GM23248 (cell line): ENCODE results near the gene ARPC5L. TPM values are rescaled to one million over a fixed set of nuclear protein-coding genes. Genes with fewer than 3 reads are reported as not detected.
A peak's percentile ranks its signal among the peaks of the same experiment; 100 is the strongest.

ENCODE experiments used
- DNase-seq: peaks from one replicate; pipeline ENCODE4 v3.0.0-alpha.2; 2015
- H2AFZ ChIP-seq: fragments of 200-600 bp; sonication (generic); 2 replicates; pipeline ENCODE4 v1.6.1; 2016; ENCODE audit warnings: antibody characterized with exemption
- H3F3A ChIP-seq: fragments of 200-600 bp; sonication (generic); 2 replicates; pipeline ENCODE4 v1.6.1; 2016; ENCODE audit warnings: mild to moderate bottlenecking, antibody characterized with exemption, mixed run types; ENCODE audit not compliant: insufficient read depth
- H3K27ac ChIP-seq: fragments of 200-600 bp; sonication (generic); 2 replicates; pipeline ENCODE4 v1.5.1; 2016; ENCODE audit warnings: mild to moderate bottlenecking
- H3K27me3 ChIP-seq: fragments of 200-600 bp; sonication (generic); replicated peaks from 2 replicates; pipeline ENCODE4 v1.6.1; 2016; ENCODE audit warnings: mild to moderate bottlenecking; ENCODE audit not compliant: insufficient read depth
- H3K36me3 ChIP-seq: fragments of 200-600 bp; sonication (generic); 2 replicates; pipeline ENCODE4 v1.6.1; 2016; ENCODE audit warnings: low read depth, mild to moderate bottlenecking
- H3K4me1 ChIP-seq: fragments of 200-600 bp; sonication (generic); 2 replicates; pipeline ENCODE4 v1.6.1; 2016; ENCODE audit warnings: mild to moderate bottlenecking; ENCODE audit not compliant: insufficient read depth
- H3K4me2 ChIP-seq: fragments of 200-600 bp; sonication (generic); one replicate; pipeline ENCODE4 v1.6.1; 2016; ENCODE audit warnings: mild to moderate bottlenecking; ENCODE audit not compliant: unreplicated experiment
- H3K4me3 ChIP-seq: fragments of 200-600 bp; sonication (generic); 2 replicates; pipeline ENCODE4 v1.5.1; 2016; ENCODE audit warnings: mild to moderate bottlenecking
- H3K79me2 ChIP-seq: fragments of 200-600 bp; sonication (generic); 2 replicates; pipeline ENCODE4 v1.6.1; 2016; ENCODE audit warnings: mild to moderate bottlenecking; ENCODE audit not compliant: insufficient read depth
- H3K9ac ChIP-seq: fragments of 200-600 bp; sonication (generic); 2 replicates; pipeline ENCODE4 v1.6.1; 2016; ENCODE audit warnings: mild to moderate bottlenecking
- H3K9me2 ChIP-seq: fragments of 200-600 bp; sonication (generic); 2 replicates; pipeline ENCODE4 v1.6.1; 2016; ENCODE audit warnings: mixed run types, mild to moderate bottlenecking, moderate library complexity; ENCODE audit not compliant: insufficient read depth
- H3K9me3 ChIP-seq: fragments of 200-600 bp; sonication (generic); one replicate; pipeline ENCODE4 v1.6.1; 2017; ENCODE audit warnings: low read depth
- H4K20me1 ChIP-seq: fragments of 200-600 bp; sonication (generic); 2 replicates; pipeline ENCODE4 v1.6.0; 2016; ENCODE audit not compliant: insufficient read depth
- EZH2 ChIP-seq: fragments of 200-600 bp; sonication (generic); IDR thresholded peaks from 2 replicates; pipeline ENCODE4 v1.6.1; 2018; ENCODE audit warnings: antibody characterized with exemption, mild to moderate bottlenecking; ENCODE audit not compliant: insufficient read depth, poor library complexity, severe bottlenecking
- EZH2phosphoT487 ChIP-seq: fragments of 200-600 bp; sonication (generic); IDR thresholded peaks from 2 replicates; pipeline ENCODE4 v1.6.1; 2018; ENCODE audit warnings: antibody characterized with exemption, moderate library complexity, mild to moderate bottlenecking, low read depth; ENCODE audit not compliant: insufficient read depth
- WGBS, 2 experiments: methylation state at CpG; one replicate each; pipeline ENCODE4 v1.1.6; 2015 to 2017; ENCODE audit warnings: low lambda C conversion rate in 2 of 2, low coverage in 1 of 2; ENCODE audit errors: missing lambda C conversion rate in 2 of 2; 5-methylcytosine and 5-hydroxymethylcytosine counted together
- in situ Hi-C: fragments of 300-500 bp; cut with MboI; formaldehyde crosslinking; loops from 2 replicates; pipeline ENCODE4 v1.15.0; 2020
- polyA plus RNA-seq: library from polyadenylated mRNA; unstranded; fragments of >200 nt; fragmentation: Nextera tagmentation; extraction: Ambion mirVana; gene quantifications from 2 replicates; pipeline ENCODE4 v1.2.1, GENCODE V29; 2016
- total RNA-seq: library from RNA; depleted of rRNA; stranded (reverse); fragments of >200 nt; shearing (Covaris generic); gene quantifications from 2 replicates; pipeline ENCODE4 v1.2.3, GENCODE V29; 2014

ARPC5L gene
- total and polyA plus RNA-seq, 2 experiments from 2014 or later, result 31.5 to 77.6 TPM

DNA sequence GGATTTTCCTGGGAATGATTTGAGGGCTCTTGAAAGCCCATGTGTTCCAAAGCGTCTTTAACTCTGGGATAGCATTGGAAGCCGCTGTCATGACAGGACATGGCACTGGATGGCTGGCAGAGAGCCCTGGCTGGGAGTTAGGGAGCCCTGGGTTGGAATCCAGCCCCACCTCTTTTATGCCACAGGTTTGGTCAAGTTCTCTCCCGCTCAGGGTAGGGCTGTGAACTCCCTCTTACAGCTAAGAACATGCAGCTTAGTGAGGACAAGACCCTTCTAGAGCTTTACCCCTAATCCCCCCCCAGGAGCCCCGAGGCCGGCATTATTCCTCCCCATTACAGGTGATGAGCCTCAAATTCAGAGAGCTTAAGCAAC is 47.8 kb upstream of the ARPC5L start:
- no peak overlapping the region for H3K27ac ChIP-seq
- H3K9ac ChIP-seq, result no peak overlapping the region
- no peak overlapping the region for H3K4me2 ChIP-seq
- no peak overlapping the region for H2AFZ ChIP-seq
- WGBS, 2 experiments, result 81 to 85% methylated on average over 5 of the region's 5 CpGs
- H3K4me1 ChIP-seq, result peaks cover 30% of the 10 kb centered on the region
- no peaks in the 10 kb centered on the region for H4K20me1 ChIP-seq
- no peaks in the 10 kb centered on the region for H3K79me2 ChIP-seq
- no peaks in the 10 kb centered on the region for H3K27me3 ChIP-seq
- no peaks in the 10 kb centered on the region for H3K36me3 ChIP-seq
- in situ Hi-C loops, result no loop called here
- peaks cover 22% of the 10 kb centered on the region for H3F3A ChIP-seq
- TF ChIP-seq EZH2phosphoT487 (no peak), EZH2 (no peak)
- no peak for DNase-seq
- no peaks in the 10 kb centered on the region for H3K9me3 ChIP-seq
- H3K4me3 ChIP-seq, result no peak overlapping the region
- H3K9me2 ChIP-seq, result no peaks in the 10 kb centered on the region

DNA sequence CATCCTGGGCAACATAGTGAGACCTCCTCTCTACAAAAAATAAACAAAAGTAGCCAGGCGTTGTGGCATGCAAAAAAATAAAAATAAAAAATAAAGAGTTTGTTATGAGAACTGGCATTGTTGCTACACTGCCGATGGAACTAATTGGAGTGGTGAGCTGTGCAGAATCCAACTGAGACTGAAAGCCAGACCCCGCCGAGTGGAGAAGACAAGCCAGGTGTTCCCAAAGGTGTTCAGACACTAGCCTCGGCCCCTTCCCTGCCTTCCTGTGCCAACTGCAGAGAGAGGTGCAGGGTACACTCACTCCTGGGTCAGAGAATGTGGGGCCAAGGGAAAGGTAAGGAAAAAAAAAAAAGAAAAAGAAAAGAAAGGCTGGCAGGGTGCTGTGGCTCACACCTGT is 46.3 kb upstream of the ARPC5L start:
- in situ Hi-C loops, result no loop called here
- 84 to 93% methylated on average over 5 of the region's 5 CpGs for WGBS, 2 experiments
- peaks cover 27% of the 10 kb centered on the region for H3K4me1 ChIP-seq
- peaks cover 22% of the 10 kb centered on the region for H3F3A ChIP-seq
- no peaks in the 10 kb centered on the region for H3K27me3 ChIP-seq
- no peak overlapping the region for H3K27ac ChIP-seq
- TF ChIP-seq EZH2 (no peak), EZH2phosphoT487 (no peak)
- H4K20me1 ChIP-seq, result no peaks in the 10 kb centered on the region
- no peaks in the 10 kb centered on the region for H3K9me3 ChIP-seq
- H3K9me2 ChIP-seq, result no peaks in the 10 kb centered on the region
- no peak for DNase-seq
- no peak overlapping the region for H3K4me2 ChIP-seq
- no peak overlapping the region for H3K4me3 ChIP-seq
- no peaks in the 10 kb centered on the region for H3K79me2 ChIP-seq
- H3K9ac ChIP-seq, result no peak overlapping the region
- no peak overlapping the region for H2AFZ ChIP-seq
- no peaks in the 10 kb centered on the region for H3K36me3 ChIP-seq

DNA sequence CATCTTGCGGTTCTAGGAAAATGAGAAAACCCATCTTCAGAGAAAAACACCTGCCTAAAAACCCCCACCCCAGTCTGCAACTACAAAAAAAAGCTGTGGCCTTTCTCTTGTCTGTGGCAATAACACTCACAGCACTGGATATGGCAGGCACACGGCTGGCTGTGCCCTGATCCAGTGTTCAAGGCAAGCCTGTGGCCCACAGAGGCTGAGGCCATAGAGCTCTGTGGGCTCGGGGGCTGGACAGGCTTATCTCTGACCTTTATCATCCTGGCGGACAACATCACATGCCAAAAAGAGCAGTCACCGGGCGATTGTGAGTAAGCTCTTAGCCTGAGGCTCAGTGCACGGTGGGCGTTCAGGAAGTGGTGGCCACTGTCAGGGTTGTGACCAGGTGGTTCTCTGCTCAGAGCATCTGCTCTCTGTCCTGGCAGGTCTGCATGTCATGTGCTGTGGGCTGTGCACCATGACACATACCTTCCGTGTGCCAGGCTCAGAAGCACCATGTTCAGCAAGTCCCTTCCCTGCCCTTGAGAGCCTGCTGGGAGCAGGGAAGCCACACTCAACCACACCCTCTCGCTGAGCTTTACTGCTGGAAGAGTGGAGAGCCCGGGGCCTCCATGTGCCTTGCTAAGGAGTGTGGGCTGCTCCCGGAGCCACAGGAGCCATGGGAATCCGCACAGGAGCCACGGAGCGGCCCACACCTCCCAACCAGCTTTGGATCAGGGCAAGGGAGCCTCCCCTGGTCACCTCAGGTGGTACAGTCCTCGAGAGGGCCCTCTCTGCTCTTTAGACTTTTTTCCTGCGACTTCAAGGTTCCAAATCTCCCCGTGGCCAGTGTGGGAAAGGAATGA is 43.3 kb upstream of the ARPC5L start:
- in situ Hi-C loops, result no loop called here
- no peaks in the 10 kb centered on the region for H3K79me2 ChIP-seq
- no peak overlapping the region for H3K27ac ChIP-seq
- H3K4me1 ChIP-seq, result peaks cover 3% of the 10 kb centered on the region; the same call in 1 of the 2 replicates
- 39 to 41% methylated on average over 18 of the region's 18 CpGs for WGBS, 2 experiments
- no peak overlapping the region for H3K4me3 ChIP-seq
- peak; percentile 69 for DNase-seq
- no peak overlapping the region for H3K4me2 ChIP-seq
- H3K36me3 ChIP-seq, result no peaks in the 10 kb centered on the region
- H2AFZ ChIP-seq, result no peak overlapping the region
- H3K9ac ChIP-seq, result no peak overlapping the region
- no peaks in the 10 kb centered on the region for H3K27me3 ChIP-seq
- no peaks in the 10 kb centered on the region for H3K9me2 ChIP-seq
- TF ChIP-seq EZH2 (no peak), EZH2phosphoT487 (no peak)
- peaks cover 4% of the 10 kb centered on the region for H3F3A ChIP-seq
- H3K9me3 ChIP-seq, result no peaks in the 10 kb centered on the region
- no peaks in the 10 kb centered on the region for H4K20me1 ChIP-seq

DNA sequence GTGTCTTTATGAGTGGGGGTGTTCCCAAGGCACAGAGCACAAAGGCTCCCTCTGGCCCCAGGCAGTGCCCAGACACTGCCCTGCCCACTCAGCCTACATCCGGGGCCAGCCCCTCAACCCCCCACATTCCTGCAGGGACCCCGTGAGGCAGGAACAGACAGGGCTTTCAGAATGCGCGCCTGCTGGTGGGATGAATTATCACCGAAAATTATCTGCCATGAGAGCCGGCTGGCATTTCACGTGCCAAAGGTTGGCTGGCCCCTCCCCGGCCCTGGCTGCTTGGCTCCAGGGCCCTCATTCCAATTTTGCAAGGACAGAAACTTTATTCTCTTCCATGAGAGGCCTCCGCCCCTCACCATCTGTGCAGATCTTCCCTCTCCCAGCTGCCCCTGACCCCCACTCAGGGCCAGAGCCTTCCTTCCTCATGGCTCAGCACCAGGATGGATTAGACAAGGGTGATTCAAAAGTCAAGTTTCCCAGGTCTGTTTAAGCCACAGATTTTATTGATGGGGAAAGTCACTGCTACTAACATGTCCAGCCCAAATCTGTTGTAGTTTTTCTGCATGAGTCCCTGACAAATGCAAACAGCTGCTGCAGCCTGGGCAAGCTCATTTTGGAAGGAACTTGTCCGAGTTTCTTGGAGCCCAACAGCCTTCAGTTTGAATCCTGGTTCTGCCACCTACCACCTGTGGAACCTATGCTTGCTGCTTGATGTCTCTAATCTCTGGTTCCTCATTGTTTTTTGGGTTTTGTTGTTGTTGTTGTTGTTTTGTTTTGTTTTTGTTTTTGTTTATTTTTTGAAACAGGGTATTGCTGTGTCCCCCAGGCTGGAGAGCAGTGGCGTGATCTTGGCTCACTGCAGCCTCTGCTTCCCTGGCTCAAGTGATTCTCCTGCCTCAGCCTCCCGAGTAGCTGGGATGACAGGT is 41.0 kb upstream of the ARPC5L start:
- Histone ChIP-seq H2AFZ (no peak overlapping the region), H3K27me3 (no peaks in the 10 kb centered on the region), H3K27ac (no peak overlapping the region), H4K20me1 (no peaks in the 10 kb centered on the region), H3K4me2 (no peak overlapping the region), H3K9me3 (no peaks in the 10 kb centered on the region), H3K79me2 (no peaks in the 10 kb centered on the region), H3K36me3 (no peaks in the 10 kb centered on the region), H3K9ac (no peak overlapping the region), H3K9me2 (no peaks in the 10 kb centered on the region), H3K4me1 (peaks cover 3% of the 10 kb centered on the region; the same call in 1 of the 2 replicates), H3F3A (peaks cover 4% of the 10 kb centered on the region), H3K4me3 (no peak overlapping the region)
- in situ Hi-C loops, result no loop called here
- 39 to 41% methylated on average over 12 of the region's 12 CpGs for WGBS, 2 experiments
- DNase-seq, result no peak
- TF ChIP-seq EZH2 (no peak), EZH2phosphoT487 (no peak)
